NCI-H2196 (cell line): ENCODE results near the gene PRKCA.
"Not testable (repeated sequence)": the region's sequence is repeated elsewhere in the genome, so short reads cannot be mapped to it uniquely, and the experiment has no call there.

Experiments
- DNase-seq: peaks from one replicate; lab custom pipeline; 2025; ENCODE audit not compliant: unreplicated experiment; lab: John Stamatoyannopoulos, UW

Gene PRKCA

DNA sequence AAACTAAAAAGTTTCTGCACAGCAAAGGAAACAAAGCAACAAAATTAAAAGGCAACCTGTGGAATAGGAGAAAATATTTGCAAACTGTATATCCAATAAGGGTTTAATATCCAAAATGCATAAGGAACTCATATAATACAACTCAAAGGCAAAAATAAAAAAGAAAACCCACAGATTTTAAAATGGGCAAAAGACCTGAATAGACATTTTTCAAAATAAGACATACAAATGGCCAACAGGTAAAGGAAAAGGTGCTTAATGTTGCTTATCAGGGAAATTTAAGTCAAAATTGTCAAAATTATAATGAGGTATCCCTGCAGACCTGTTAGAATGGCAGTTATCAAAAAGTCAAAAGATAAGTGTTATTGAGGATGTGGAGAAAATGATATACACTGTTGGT lies 399.0 kb downstream of the PRKCA start:
- no peak for DNase-seq

GRCh38 chr17:66702106-66702936 lies 399.9 kb downstream of the PRKCA start:
- no peak for DNase-seq

GRCh38 chr17:66704858-66705520 lies 402.6 kb downstream of the PRKCA start:
- no peak for DNase-seq

GRCh38 chr17:66706851-66707450 lies 404.5 kb downstream of the PRKCA start:
- DNase-seq: no peak

DNA sequence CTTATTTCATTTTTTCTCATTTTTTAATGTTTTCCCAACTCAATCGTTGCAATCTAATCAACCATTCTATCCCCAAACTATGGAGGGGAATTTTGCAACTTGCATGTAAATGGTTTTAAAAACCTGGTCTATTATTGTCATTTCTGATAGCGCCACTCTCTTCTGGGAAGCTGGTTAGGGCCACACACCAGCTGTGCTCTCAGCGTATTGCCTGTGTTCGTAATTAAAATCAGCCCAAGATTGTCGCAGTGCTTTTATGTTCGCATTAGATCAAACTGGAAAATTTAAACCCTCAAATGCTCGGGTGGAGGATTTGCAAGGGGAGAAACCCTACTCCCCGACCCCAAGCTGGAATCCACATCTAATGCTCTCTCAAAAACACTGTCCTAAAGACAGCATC lies 409.0 kb downstream of the PRKCA start:
- no peak for DNase-seq

DNA sequence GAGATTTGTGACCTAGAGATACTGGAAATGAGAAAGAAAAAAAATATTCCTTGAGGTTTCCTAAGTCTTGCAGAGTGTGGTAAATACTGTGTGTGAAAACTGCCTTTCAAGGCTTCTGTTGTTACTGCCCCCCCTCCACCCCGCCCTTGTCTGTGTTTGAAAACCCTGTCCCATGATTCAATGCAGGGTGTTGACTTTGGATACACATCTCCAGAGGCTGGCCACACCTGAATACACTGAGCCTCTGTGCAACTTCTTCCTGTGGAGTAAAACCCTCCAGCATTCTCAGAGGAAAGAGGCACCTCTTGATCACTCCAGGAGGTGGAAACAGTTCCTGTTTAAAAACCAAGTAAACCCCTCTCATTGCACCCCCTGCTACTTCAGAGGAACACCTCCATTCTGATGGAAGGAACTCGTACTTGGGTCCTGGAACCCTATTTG lies 409.5 kb downstream of the PRKCA start:
- DNase-seq: peak; percentile 18

GRCh38 chr17:66712453-66712852 lies 410.0 kb downstream of the PRKCA start:
- DNase-seq: no peak

GRCh38 chr17:66713021-66713532 lies 410.7 kb downstream of the PRKCA start:
- DNase-seq: not testable (repeated sequence)

DNA sequence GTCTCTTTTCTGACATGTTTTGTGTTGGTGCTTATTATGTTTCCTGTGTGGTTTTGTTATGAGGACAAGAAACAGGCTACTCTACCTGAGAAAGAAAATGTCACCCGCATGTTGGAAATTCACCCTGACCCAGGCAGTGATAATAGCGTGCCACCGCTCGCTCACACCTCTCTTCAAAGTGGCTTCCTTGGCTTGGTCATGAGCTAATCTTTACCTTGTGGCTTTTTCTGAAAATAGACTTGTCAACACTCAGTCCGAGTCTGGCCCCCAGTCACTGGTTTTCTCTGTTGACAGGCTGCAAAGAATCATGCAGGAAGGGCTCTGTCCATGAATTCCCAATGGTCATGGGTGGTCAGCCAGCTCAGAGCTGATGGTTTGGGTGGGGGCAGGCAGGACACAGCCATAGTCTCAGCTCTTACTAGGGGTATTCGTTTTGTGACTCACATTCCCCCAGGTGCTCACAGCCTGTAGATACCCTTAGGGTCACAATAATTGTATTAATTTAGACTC lies 411.2 kb downstream of the PRKCA start:
- DNase-seq: no peak

DNA sequence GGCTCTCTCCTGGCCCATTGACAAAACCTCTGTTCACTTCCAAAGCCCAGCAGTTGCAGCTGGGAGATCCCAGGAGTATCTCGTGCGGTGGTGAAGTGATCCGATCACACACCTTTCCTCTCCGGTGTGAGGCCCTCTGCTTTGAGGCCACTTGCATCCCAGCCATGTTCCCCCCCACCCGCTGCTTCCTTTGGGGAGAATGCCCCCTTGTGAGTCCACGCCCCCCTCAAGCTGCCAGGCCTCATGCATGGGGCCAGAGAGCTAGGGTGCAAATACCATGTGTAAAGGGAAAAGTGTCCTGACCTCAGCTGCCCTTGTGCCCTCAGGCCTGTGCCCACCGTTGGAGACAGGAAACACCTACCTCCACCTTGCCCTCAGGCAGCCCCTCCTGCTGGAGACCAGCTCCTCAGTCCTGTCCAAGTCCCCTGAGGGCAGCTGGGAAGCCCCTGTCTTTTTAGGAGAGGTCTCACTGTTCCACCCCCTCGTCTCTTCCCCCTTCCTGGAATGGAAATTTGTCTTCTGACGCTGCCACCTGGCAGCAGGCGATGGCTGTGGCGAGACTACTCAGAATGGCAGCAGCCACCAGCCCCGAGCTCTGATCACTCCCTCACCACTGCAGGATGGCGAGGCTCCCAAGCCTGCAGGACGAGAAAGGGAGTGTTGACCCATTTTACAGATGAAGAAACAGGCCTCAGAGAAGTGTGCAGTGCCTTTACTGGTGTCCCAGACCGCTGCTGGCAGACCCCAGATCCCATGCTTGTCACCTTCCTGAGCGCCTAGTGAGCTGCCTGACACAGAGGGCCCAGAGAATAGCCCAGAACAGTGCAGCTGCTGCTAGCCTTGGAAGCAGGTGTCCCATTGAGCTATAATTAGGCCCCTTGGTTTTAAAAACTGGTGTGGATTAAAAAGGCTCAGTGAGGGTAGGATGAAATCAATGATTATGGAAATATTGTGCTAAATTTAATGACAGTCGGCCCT lies 411.9 kb downstream of the PRKCA start:
- no peak for DNase-seq

DNA sequence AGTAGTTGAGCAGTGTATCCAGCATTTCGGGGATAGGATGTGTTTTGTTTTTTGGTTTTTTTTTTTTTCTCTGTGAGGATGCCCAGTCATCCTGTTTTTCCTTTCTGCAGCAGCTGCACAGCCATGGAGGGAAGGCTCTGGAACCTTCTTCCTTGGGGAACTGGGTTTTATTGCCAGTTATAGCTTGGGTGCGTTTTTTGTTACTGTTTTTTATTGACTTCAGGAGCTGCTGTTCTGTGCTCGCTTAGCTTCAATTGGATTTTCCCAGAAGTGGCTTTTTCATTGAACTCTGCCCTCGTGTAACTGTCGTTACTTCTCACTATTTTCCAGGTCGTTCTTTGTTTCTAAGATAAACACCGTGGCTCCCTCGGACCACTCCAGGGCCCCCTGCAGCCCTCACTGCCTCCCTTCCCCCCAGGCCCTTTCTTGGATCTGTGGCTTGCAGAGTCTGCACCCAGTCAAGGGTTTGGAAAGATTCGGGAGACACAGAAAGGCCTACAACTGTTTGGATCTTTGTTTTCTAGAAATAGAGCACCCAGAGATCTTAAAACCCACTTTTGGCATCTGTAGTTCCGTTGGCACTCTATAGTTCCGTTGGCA lies 412.8 kb downstream of the PRKCA start:
- no peak for DNase-seq

GRCh38 chr17:66715745-66716156 lies 413.3 kb downstream of the PRKCA start:
- DNase-seq: peak; percentile 82

- DNase-seq: peak; percentile 39
Measured at GRCh38 chr17:66716236-66717026, 414.0 kb downstream of the PRKCA start.

DNA sequence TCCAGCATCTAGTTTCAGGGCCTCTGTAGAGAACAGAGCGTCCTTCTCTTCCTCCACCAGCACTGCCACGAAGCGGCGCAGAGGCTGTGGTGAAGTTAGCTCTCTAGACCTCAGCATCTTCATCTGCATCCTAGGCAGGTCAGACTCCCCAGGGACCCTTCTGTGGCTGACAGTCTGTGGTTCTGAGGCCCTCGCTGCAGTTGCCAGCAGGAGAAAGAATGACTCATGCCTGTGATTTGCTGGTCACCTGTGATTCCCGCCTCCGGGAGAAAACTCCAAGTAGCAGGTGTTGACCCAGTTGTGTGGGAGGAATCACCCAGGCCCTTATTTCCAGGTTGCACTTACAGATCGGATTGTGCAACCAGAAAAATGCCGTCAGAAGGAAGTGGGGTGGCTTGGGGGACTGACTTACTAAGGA lies 415.2 kb downstream of the PRKCA start:
- DNase-seq: no peak

DNA sequence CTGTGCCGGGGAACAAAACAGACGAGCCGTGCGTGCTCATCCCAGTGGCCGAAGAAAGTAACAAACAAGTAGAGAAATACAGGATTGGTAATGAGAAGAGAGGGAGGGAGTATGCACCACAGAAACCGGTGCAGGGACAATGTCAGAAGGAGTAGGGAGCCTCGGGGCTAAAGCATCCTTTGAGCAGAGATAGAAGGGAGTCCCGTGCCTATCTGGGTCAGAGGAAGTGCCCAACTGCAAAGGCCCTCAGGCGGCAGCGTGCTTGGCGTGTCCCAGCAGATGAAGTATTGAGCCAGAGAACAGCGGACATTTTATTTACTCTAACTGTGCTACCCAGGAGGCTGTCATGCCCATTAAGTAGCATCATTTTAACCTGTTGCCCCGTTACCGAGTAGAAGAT lies 417.6 kb downstream of the PRKCA start:
- DNase-seq: no peak

DNA sequence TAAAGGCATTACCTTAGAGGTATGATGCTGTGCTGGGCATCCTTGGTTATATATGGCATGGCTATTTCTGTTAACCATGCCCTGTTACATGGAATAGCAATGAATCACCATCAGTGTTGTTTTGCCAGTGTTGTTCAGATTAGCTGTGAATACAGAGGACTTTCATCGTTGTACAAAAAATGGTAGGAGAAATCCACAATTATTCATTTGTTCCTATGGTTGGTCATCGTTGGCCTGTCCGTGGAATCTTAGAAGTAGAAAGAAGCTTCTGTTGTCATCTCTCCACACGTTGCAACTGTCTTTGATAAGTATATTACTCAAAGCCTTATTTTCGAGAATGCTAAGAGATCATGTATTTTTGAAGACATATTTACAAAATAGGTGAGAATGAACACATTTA lies 418.2 kb downstream of the PRKCA start:
- no peak for DNase-seq

- no peak for DNase-seq
Measured at GRCh38 chr17:66722341-66722740, 419.9 kb downstream of the PRKCA start.

DNA sequence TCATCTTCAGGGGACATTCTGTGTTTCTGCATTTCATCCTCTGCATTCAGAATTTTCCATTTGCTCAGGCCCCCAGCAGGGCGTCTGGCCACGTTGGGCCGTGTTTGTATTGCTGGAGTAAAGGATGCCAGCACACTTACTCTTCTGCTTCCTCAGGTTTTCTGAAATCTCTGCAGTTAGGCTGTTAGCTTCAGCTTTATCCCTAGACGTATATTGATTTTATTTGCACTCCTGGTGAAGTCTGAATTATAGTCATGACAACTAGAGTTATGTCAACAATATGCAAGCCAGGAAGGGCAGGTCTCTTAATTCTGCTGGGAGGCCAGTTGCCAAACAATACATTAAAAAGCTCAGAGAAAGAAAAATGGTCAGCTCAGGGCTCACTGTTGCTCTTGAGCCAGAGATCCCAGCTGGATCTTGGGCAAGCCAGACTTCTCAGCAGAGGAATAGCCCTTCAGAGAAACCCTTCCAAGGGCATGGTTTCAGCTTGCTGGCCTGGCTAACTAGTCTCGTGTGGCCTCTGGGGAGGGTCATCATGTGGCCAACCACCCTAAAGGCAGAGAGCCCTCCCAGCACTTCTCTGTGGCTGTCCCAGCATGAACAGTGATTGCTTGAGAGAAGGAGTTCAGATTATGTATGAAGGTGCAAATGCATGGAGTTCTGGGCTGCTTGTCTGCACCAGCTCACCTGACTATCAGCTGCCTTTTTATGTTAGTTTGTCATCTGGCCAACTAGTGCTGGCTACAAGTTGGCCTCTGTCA lies 422.3 kb downstream of the PRKCA start:
- peak; percentile 50 for DNase-seq
